Measurements from ENCODE around the gene HMCES. TPM values are rescaled to one million over a fixed set of nuclear protein-coding genes. Genes with fewer than 3 reads are reported as not detected.

The HMCES gene, protein sequence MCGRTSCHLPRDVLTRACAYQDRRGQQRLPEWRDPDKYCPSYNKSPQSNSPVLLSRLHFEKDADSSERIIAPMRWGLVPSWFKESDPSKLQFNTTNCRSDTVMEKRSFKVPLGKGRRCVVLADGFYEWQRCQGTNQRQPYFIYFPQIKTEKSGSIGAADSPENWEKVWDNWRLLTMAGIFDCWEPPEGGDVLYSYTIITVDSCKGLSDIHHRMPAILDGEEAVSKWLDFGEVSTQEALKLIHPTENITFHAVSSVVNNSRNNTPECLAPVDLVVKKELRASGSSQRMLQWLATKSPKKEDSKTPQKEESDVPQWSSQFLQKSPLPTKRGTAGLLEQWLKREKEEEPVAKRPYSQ
- 26.6 to 31.1 TPM (median 29.6 TPM) in 3 replicates for total RNA-seq

DNA sequence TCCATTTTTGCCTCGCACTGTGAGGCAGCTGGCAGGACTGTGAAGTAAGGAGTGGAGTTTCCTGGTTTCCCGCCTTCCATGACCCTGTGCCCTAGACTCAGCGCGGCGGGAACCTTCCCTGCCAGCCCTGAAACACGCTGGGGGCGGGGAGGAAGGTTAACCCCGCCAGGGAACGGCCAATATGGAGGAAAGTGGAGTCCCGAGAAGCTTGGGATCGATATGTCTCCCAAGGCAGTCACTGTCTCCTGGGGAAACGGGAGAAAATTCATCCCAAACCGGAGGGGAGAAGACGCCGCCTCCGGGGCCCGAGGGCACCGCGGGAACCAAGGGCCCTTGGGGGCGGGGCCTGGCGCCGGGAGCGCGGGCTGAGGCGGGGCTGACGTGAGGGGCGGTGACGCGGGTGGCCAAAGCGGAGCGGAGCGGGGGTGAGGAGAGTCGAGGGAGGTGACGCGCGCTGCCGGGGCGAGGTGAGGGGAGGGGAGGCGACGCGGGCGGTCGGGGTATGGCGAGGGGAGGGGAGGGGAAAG lies at the start of gene HMCES:
Gene HMCES, plus strand, starts transcription at position 432 of the 527 bp plus-strand sequence. CDS start 863 bp downstream, outside the sequence.
- Mint-ChIP-seq H3K27me3 (ENCODE audit: low read depth) (no peaks in the 10 kb centered on the region), H3K9me3 (no peaks in the 10 kb centered on the region)

DNA sequence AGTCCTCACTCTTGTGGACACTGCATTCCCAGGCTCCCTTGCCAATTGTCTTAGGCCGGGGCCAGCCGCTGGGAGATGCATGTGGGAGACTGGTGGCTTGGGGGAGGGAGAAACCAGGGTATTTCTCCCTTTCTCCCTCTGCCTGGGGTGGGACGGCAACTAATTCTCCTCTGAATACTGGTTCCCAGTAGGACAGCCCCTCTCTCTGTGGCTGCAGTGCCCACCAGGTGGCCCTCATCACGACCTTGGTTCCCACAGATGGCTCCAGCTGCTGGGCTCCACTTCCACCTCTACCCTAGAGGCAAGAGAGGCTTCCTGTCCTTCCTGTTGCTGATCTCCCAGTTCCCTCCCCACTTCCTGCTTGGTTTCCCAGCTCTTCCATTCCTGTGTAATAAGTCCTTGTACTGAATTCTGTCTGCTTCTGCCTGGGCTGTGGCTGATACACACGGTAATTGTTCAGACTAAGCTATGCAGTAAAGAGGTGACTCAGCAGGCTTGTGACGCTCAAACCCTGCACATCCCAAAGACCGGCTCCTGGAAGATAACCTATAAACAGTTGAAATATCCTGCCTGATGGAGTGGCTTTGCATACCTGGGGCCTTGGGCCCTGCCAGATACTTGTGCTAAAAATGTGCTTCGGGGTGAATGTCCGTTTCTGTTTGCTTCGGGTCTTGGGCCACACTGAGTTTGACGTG lies 49.6 kb upstream of the HMCES start:
- H3K4me1 Mint-ChIP-seq = no peaks in the 10 kb centered on the region
- TF ChIP-seq CTCF (IDR thresholded peaks at IDR 0.05; ENCODE audit: unreplicated experiment) = no peak
- no peaks in the 10 kb centered on the region for H3K9me3 Mint-ChIP-seq
- no peaks in the 10 kb centered on the region for H3K36me3 Mint-ChIP-seq
- H3K4me3 Mint-ChIP-seq = no peak overlapping the region
- peak overlapping the region; percentile 8 for H3K27ac Mint-ChIP-seq
- no peak for DNase-seq (ENCODE audit: low spot score in 2 of 2, unreplicated experiment in 2 of 2)
- peaks cover 4% of the 10 kb centered on the region for H3K27me3 Mint-ChIP-seq (ENCODE audit: low read depth)

More for the DNA sequence above, at the start of gene HMCES:
- H3K36me3 Mint-ChIP-seq = peaks cover 32% of the 10 kb centered on the region
- TF ChIP-seq CTCF (IDR thresholded peaks at IDR 0.05; ENCODE audit: unreplicated experiment) = no peak
- DNase-seq (ENCODE audit: low spot score in 2 of 2, unreplicated experiment in 2 of 2) = peak; percentile 90 to 92
- H3K4me3 Mint-ChIP-seq = peak within 1 kb of the TSS; percentile 89
- H3K27ac Mint-ChIP-seq = peak within 1 kb of the TSS; percentile 97
- peaks cover 17% of the 10 kb centered on the region for H3K4me1 Mint-ChIP-seq

- no peak for DNase-seq (ENCODE audit: low spot score in 2 of 2, unreplicated experiment in 2 of 2)
- Mint-ChIP-seq H3K4me3 (no peak overlapping the region), H3K9me3 (no peaks in the 10 kb centered on the region), H3K27ac (no peak overlapping the region), H3K36me3 (no peaks in the 10 kb centered on the region), H3K4me1 (no peaks in the 10 kb centered on the region), H3K27me3 (ENCODE audit: low read depth) (peaks cover 4% of the 10 kb centered on the region)
- no peak for TF ChIP-seq CTCF (IDR thresholded peaks at IDR 0.05; ENCODE audit: unreplicated experiment)
These were observed 48.2 kb upstream of the HMCES start for GRCh38 chr3:129230311-129231019.

DNA sequence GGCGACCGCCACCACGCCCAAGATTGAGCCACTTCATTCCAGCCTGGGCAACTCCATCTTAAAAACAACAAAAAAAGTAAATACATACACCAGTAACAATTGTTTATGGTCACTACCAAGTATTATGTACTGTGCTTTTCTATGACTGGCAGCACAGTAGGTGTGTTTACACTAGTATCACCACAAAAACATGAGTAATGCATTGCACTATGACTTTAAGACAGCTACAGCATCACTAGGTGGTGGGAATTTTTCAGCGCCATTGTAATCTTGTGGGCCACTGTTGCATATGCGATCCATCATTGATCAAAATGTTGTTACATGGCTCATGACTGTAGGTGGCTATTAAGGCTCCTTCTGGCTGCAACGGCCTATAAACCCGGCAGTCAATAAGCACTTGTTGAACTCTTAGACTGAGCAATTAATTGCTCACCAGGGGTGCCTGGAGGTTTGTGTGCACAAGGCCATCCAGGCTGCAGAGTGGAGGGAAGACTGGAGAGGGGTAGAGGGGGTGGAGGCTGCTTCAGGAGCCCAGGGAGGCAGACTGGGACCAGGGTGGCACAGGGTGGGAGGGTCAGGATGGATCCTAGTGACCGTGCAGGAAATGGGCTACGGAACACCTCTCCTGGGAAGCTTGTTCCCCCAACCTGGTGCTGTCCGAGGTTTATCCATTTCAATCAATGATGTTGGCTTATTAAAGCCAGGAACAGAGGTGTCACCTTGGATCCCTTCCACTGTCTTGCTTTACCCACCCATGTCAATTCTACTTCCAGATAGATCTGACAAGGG lies 47.1 kb upstream of the HMCES start:
- H3K36me3 Mint-ChIP-seq = no peaks in the 10 kb centered on the region
- no peaks in the 10 kb centered on the region for H3K4me1 Mint-ChIP-seq
- DNase-seq (ENCODE audit: low spot score in 2 of 2, unreplicated experiment in 2 of 2) = no peak
- H3K27ac Mint-ChIP-seq = no peak overlapping the region
- no peaks in the 10 kb centered on the region for H3K9me3 Mint-ChIP-seq
- no peak for TF ChIP-seq CTCF (IDR thresholded peaks at IDR 0.05; ENCODE audit: unreplicated experiment)
- H3K27me3 Mint-ChIP-seq (ENCODE audit: low read depth) = peaks cover under 1% of the 10 kb centered on the region
- H3K4me3 Mint-ChIP-seq = no peak overlapping the region

DNA sequence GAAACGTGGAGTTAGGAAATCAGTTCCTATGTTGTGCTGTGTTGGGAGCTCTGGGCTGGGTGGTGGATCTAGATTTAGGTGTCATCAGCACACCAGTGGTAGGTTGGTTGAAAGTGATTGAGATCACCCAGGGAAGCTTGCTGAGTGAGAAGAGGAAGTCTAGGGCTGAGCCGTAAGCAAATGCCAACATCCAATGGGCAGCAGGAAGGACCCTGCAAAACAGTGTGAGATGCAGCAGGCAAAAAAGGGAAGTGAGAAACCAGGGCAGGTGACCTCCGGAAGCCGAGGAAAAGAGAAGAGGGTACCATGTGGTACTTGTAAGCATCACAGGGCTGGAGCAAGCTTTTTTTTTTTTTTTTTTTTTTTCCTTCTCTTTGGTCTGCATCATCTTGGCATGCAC lies 45.1 kb upstream of the HMCES start:
- H3K4me1 Mint-ChIP-seq = no peaks in the 10 kb centered on the region

More for the DNA sequence above, 45.1 kb upstream of the HMCES start:
- Mint-ChIP-seq H3K27ac (no peak overlapping the region), H3K4me3 (no peak overlapping the region), H3K9me3 (no peaks in the 10 kb centered on the region), H3K27me3 (ENCODE audit: low read depth) (no peaks in the 10 kb centered on the region), H3K36me3 (no peaks in the 10 kb centered on the region)
- no peak for DNase-seq (ENCODE audit: low spot score in 2 of 2, unreplicated experiment in 2 of 2)
- TF ChIP-seq CTCF (IDR thresholded peaks at IDR 0.05; ENCODE audit: unreplicated experiment) = no peak
